COLO668 (cell line): ENCODE results near the gene ACP7.

Experiments used
- DNase-seq: peaks from one replicate; lab custom pipeline; 2025; ENCODE audit not compliant: unreplicated experiment; lab: John Stamatoyannopoulos, UW

Gene ACP7

GRCh38 chr19:39146686-39147450 is 62.7 kb downstream of the ACP7 start:
- no peak for DNase-seq

DNA sequence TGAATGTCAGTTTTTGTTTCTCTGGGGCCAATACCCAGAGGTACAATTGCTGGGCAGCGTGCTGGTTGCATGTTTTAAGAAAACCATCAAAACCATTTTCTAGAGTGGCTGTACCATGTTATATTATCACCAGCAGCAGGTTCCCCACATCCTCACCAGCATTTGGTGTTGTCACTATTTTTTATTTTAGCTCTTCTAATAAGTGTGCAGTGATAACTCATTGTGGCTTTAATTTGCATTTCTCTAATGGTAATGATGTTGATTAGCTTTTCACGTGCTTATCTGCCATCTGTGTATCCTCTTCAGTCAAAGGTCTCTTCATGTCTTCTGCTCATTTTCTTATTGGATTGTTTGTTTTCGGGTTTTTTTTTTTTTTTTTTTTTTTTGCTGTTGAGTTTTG is 63.3 kb downstream of the ACP7 start:
- no peak for DNase-seq

GRCh38 chr19:39148939-39149529 is 64.9 kb downstream of the ACP7 start:
- DNase-seq = no peak

DNA sequence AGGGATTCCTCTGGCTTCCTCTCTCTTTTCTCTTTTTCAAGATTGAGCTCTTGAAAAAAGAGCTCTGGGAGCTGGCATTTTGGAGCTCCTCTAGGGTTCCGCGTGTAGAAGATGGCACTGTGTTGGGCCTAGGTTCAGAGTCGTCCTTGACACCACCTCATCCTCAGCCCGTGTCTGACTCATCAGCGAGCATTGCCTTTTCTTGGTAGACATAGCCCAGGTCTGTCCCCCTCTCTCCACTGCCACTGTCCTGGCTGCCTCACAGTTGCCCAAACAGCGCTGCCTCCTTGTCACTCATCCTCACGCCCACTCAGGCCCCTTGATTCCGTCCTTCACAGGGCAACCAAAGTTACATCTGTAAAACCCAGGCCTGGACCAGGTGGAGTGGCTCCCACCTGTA is 66.1 kb downstream of the ACP7 start:
- DNase-seq = no peak

DNA sequence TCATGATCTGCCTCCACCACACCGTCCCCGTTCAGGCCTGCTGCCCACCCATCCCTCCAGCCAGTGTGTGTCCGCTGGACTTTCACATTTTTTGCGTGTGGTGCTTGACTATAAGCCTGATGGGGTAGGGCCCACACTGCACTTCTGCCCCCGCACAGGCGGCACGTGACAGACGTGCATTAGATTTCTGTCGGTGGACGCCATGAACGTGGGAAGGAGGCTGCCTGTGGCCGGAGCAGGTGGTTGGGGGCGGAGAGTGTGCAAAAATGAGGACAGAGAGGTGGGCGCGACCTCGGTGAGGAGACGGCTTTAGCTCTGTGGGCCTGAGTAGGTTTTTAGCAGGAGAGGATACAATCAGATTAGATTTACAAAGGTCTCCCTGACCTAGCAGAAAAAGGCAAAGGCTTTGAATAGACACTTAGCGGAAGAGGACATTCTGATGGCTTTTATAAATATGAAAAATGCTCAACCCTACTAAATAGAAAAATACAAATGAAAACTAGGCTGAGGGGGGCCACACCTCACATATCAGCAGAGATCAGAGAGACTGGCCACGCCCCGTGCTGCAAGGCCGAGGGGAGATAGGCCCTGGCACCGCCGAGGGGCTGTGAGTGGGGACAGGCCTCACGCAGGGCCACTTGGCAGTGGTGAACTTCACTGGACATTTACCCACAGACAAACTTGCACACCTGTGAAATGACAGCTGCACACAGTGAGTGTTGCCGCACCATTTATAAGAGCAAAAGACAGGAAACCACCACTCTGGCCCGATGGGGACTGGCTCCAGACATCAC is 66.8 kb downstream of the ACP7 start:
- DNase-seq = no peak

- no peak for DNase-seq
Observed at GRCh38 chr19:39152066-39152465, 67.9 kb downstream of the ACP7 start.

GRCh38 chr19:39154100-39154628 is 70.0 kb downstream of the ACP7 start:
- no peak for DNase-seq

GRCh38 chr19:39154629-39155100 is 70.5 kb downstream of the ACP7 start:
- no peak for DNase-seq

DNA sequence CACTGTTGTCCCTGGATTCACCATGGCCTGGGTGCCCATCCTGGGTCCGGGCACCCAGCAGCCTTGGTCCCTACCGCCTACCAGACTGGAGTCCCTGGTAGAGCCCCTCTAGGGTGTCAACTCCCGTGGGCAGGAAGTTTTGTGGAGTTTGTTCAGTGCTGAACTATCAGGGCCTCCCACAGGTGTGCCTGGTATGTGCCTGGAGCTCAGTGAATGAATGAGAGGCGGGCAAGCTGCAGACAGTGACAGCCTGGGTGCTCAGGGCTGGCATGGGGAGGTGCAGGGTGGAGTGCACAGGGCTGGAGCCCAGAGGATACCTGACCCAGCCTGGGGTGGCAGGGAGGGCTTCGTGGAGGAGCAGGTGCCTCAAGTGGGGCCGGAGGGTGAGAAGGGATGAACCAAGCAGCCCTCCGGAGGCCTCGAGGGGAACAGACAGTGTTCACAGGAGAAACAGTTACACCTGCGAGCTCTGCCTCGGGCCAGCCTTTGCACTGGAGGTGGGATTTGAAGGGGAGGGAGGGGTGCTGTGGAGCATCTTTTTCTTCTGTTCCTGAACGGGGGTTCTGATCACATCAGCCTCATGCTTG is 71.0 kb downstream of the ACP7 start:
- no peak for DNase-seq

DNA sequence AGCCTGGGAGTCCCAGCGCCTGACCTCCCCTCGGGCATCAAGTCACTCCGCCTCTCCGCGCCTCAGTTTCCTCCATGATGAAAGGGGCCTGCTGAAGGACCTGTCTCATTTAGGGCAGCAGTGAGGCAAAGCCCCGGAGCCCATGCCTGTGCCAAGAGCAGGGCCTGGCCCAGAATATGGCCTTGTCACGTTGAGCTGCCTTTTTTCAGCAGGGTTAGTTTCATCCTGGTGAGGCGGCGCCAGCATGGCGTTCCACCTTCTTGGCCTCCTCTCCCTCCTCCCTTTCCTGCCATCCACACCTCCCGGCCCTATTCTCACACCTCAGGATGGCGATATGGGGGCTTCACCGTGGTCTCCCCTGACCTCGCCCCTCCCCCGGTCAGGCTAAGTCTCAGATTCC is 71.6 kb downstream of the ACP7 start:
- no peak for DNase-seq

DNA sequence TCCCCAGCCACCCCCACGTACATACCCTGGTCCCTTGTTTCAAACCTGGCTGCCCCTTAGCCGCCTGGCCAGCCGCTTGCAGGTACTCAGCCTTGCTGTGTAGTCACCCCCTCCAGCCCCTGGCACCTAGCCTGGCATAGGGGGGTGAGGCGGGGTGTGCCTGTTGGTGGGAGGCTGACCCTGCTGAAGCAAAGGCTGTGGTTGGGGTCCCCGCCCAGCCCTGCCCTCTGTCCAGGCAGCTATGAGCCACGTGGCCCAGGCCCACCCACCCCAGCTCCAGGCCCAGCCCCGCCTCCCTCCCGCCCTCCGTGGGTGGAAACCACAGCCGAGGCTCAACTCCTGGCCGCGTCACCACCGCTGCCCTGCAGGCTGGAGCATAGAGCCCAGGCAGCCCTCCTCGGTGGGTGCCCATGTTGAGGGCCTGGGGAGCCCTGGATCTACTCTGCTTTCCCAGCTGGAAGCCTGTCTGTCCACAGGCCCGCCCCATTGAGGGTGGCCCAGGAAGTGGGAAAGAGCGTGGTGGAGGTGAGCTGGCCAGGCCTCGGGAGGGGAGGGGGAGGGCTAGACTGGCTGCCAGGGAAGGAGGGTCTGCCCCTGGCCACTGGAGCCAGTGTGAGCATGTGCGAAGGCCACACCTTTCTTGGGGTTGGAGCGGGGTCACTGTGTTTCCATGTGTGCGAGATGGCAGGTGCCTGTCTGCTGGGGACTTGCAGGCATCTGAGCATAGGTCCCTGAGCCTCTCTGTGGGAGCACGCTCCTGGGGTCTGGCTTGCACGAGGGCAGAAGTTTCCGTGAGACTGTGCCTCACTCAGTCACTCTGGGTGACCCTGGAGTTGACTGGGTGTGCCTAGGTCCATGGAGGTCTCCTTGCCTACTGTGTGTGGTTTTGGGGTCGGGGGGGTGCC is 72.4 kb downstream of the ACP7 start:
- no peak for DNase-seq

DNA sequence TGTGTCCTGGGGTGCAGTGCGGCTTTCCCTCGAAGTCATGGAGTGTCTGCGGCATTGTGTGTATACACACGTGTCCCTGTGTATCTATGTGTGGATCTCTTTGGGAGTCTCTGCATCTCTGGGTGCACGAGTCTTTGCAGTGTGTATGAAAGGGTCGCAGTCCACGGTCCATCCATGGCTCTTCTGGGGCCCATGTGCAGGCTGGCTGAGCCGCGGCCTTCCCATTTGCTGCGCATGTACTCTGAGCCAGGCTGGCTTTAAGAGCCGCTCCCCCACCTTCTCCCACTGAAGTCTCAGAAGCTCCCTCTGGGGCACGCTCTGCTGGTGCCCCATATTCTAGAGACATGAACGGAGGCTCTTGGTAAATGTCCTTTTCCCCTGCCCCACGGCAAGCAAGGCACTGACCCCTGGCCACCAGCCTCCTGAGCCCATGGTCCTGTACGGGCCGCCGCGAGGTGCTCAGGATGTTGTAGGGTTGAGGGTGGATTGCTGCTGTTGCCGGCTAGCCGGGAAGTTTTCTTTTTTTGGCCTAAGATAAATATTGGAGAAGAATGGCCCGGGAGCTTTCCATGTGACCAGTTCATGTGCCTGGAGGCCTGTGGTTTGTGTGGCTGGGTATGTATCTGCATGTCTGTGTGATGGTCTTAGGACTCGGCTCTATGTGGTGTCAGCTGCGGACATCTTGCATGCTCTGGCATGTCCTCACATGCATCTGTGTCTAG is 73.3 kb downstream of the ACP7 start:
- no peak for DNase-seq

DNA sequence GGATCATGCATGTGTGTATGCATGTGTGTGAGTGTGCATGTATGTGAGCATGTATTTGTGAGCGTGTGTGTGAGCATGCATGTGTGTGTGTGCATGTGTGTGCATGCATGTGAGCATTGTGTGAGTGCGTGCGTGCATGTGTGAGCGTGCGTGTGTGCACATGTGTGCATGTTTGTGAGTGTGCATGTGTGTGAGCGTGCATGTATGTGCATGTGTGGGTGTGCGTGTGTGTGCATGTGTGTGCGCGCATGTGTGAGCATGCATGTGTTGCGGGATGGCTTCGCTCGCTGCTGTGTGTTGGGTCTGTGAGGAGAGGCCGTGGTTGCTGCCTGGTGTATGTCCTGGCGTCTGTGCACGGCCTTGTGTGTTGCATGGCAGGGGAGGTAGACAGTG is 73.8 kb downstream of the ACP7 start:
- DNase-seq = no peak

DNA sequence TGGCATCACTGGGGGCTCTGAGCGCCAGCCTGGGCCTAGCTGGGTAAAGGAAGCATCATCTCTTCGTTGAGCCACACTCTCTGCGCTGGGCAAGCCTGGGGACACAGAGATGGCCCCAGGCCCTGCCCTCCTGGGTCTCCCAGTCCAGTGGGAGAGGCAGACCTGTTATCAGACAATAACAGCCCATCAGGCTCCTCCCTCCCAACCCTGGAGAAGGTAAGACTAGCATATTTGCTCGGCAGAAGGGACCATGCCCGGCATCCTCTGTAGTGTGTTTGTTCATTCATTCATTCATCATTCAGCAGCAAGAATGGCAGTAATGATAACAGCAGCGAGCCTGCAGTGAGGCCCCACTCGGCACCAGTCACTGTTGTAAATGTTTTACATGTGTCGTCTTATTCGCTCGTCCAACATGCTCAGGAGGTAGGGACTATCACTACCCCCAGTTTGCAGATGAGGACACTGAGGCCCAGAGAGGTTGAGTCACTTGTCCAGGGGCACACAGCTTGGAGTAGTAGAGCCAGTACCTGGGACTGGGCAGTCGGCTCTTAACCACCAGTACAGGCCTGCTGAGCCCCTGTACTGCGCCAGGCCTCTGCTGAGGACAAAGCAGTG is 74.6 kb downstream of the ACP7 start:
- DNase-seq = no peak

- DNase-seq = no peak
Observed at GRCh38 chr19:39160523-39160861, 76.3 kb downstream of the ACP7 start.
